Myocyte (in vitro differentiated cells): Measurements from ENCODE around the gene TAOK2. TPM values are rescaled to one million over a fixed set of nuclear protein-coding genes. Genes with fewer than 3 reads are reported as not detected.

ENCODE experiments used
- DNase-seq: peaks from one replicate; pipeline ENCODE4 v3.0.0-alpha.2; 2012; ENCODE audit warnings: low read depth
- total RNA-seq: library from RNA; depleted of rRNA; stranded (reverse); fragments of >200 nt; gene quantifications from 2 replicates; pipeline ENCODE4 v1.2.3, GENCODE V29; 2014

Gene TAOK2
- total RNA-seq, 1 donor from 2014 or later, result 49.9 TPM

- peak; percentile 14 for DNase-seq
Measured at GRCh38 chr16:29962344-29962994, 11.2 kb upstream of the TAOK2 start.

- DNase-seq, result no peak
Measured at GRCh38 chr16:29963021-29963743, 10.5 kb upstream of the TAOK2 start.

GRCh38 chr16:29968205-29968604 lies 5.5 kb upstream of the TAOK2 start:
- DNase-seq, result no peak

GRCh38 chr16:29971304-29971703 lies 2.4 kb upstream of the TAOK2 start:
- DNase-seq, result no peak

- no peak for DNase-seq
Measured at GRCh38 chr16:29972500-29972899, 1.2 kb upstream of the TAOK2 start.

- no peak for DNase-seq
Measured at GRCh38 chr16:29972992-29973383, 680 bp upstream of the TAOK2 start.

GRCh38 chr16:29974291-29975133 lies 844 bp downstream of the TAOK2 start:
- no peak for DNase-seq

- DNase-seq, result no peak
Measured at GRCh38 chr16:29975134-29975538, 1.5 kb downstream of the TAOK2 start.

- no peak for DNase-seq
Measured at GRCh38 chr16:29975811-29976511, 2.3 kb downstream of the TAOK2 start.

GRCh38 chr16:29977063-29977825 lies 3.6 kb downstream of the TAOK2 start:
- no peak for DNase-seq

GRCh38 chr16:29978081-29978480 lies 4.4 kb downstream of the TAOK2 start:
- DNase-seq, result no peak

GRCh38 chr16:29978564-29979270 lies 5.0 kb downstream of the TAOK2 start:
- no peak for DNase-seq

- no peak for DNase-seq
Measured at GRCh38 chr16:29982560-29983419, 9.1 kb downstream of the TAOK2 start.

- DNase-seq, result no peak
Measured at GRCh38 chr16:29983420-29984136, 9.9 kb downstream of the TAOK2 start.

GRCh38 chr16:29984137-29984763 lies 10.6 kb downstream of the TAOK2 start:
- DNase-seq, result no peak

GRCh38 chr16:29984764-29985147 lies 11.1 kb downstream of the TAOK2 start:
- DNase-seq, result no peak

GRCh38 chr16:29985271-29985811 lies 11.7 kb downstream of the TAOK2 start:
- DNase-seq, result no peak

GRCh38 chr16:29986231-29986630 lies 12.6 kb downstream of the TAOK2 start:
- no peak for DNase-seq
